K562 (cell line): ENCODE data around the gene CDC42EP3. TPM values are rescaled to one million over a fixed set of nuclear protein-coding genes. Genes with fewer than 3 reads are reported as not detected.

Source experiments
- ATAC-seq: fragments of 200-7000 bp; cut with Tn5 transposase; 3 replicates; pipeline ENCODE4 v1.9.1; 2020; ENCODE audit warnings: moderate library complexity
- BruUV-seq: library from RNA; stranded (reverse); fragments of 400-500 nt; replicated peaks from 2 replicates; lab custom pipeline; 2021; lab: Mats Ljungman, UMichigan
- CTCF ChIA-PET: fragments of 300-600 bp; formaldehyde crosslinking; extraction: SDS; loops from one replicate; lab custom pipeline; 2021; ENCODE audit warnings: low intra/inter-chr PET ratio; lab: Yijun Ruan, JAX
- POLR2A ChIA-PET: fragments of 300-600, 350-650 bp; sonication (Branson Sonifier 250); formaldehyde crosslinking; extraction: SDS; loops from one replicate; lab custom pipeline; 2021; ENCODE audit warnings: antibody characterized with exemption, inconsistent platforms; lab: Yijun Ruan, JAX
- DNase-seq, 4 experiments: peaks; one replicate each; pipeline versions ENCODE4 v3.0.0 to v3.0.0-alpha.2; 2011 to 2018; ENCODE audit warnings: low spot score in 3 of 4, mixed read lengths in 3 of 4; ENCODE audit errors: extremely low read depth in 1 of 4
- FAIRE-seq: peaks from 2 replicates; lab custom pipeline; 2011; peaks lifted over from hg19 to GRCh38; lab: Jason Lieb, UNC
- H2AFZ ChIP-seq: 2 replicates; pipeline ENCODE4 v1.6.0; 2011; ENCODE audit warnings: low read depth, low read length, control low read depth, inconsistent platforms
- H3K27ac ChIP-seq: fragments of 200-600 bp; 3 replicates; pipeline ENCODE4 v1.8.0; 2011; ENCODE audit warnings: low read depth, mild to moderate bottlenecking, control low read depth, inconsistent platforms, low read length, moderate library complexity, mixed read lengths; ENCODE audit errors: extremely low read depth
- H3K27me3 ChIP-seq, 2 experiments: fragments of 300-600 bp in 1 of 2; 2 replicates in 1 of 2; 3 replicates in 1 of 2; pipeline versions ENCODE4 v1.6.0 to v1.8.0; 2011; ENCODE audit warnings: inconsistent platforms in 2 of 2, low read length in 2 of 2, mild to moderate bottlenecking in 1 of 2, mixed read lengths in 1 of 2, moderate library complexity in 1 of 2; ENCODE audit not compliant: control insufficient read depth in 2 of 2, insufficient read depth in 2 of 2
- H3K36me3 ChIP-seq: fragments of 300-600 bp; 3 replicates; pipeline ENCODE4 v1.8.0; 2011; ENCODE audit warnings: mild to moderate bottlenecking, low read length, inconsistent platforms; ENCODE audit not compliant: control insufficient read depth, insufficient read depth
- H3K4me1 ChIP-seq, 2 experiments: fragments of 200-600 bp in 1 of 2; replicated peaks in 1 of 2; 2 replicates in 1 of 2; 3 replicates in 1 of 2; pipeline versions ENCODE4 v1.5.1 to v1.8.0; 2011; ENCODE audit warnings: inconsistent platforms in 2 of 2, low read length in 2 of 2, mild to moderate bottlenecking in 1 of 2, mixed read lengths in 1 of 2, moderate library complexity in 1 of 2; ENCODE audit not compliant: control insufficient read depth in 2 of 2, insufficient read depth in 2 of 2
- H3K4me2 ChIP-seq: 2 replicates; pipeline ENCODE4 v1.6.1; 2011; ENCODE audit warnings: low read length, control low read depth, inconsistent platforms, mixed read lengths; ENCODE audit not compliant: insufficient read depth
- H3K4me3 ChIP-seq: fragments of 200-600 bp; sonication (generic), shearing (Covaris generic); 2 replicates; pipeline ENCODE4 v1.5.1; 2016; ENCODE audit warnings: control low read depth, inconsistent platforms
- H3K79me2 ChIP-seq: fragments of 200-600 bp; 3 replicates; pipeline ENCODE4 v1.8.0; 2011; ENCODE audit warnings: low read length, inconsistent platforms; ENCODE audit not compliant: control insufficient read depth, insufficient read depth
- H3K9ac ChIP-seq, 2 experiments: 2 replicates each; pipeline versions ENCODE4 v1.6.0 to v1.6.1; 2011; ENCODE audit warnings: low read depth in 2 of 2, low read length in 2 of 2, control low read depth in 1 of 2, inconsistent platforms in 1 of 2, mild to moderate bottlenecking in 1 of 2, mixed read lengths in 1 of 2; ENCODE audit not compliant: insufficient read depth in 1 of 2
- H3K9me1 ChIP-seq: one replicate; pipeline ENCODE4 v1.6.0; 2011; ENCODE audit warnings: inconsistent platforms, mild to moderate bottlenecking, low read length, moderate library complexity; ENCODE audit not compliant: control insufficient read depth, insufficient read depth
- H3K9me3 ChIP-seq: replicated peaks from 2 replicates; pipeline ENCODE4 v1.5.1; 2011; ENCODE audit warnings: low read depth, low read length, inconsistent platforms; ENCODE audit not compliant: control insufficient read depth, insufficient read depth
- H4K20me1 ChIP-seq: replicated peaks from 2 replicates; pipeline ENCODE4 v1.6.1; 2011; ENCODE audit warnings: low read length, inconsistent platforms, mixed read lengths; ENCODE audit not compliant: control insufficient read depth, insufficient read depth
- CSDE1 ChIP-seq, 2 experiments: fragments of 450-650 bp; IDR thresholded peaks; 2 replicates each; pipeline ENCODE4 v1.6.1; 2016; ENCODE audit warnings: mild to moderate bottlenecking in 1 of 2
- CTBP1 ChIP-seq: fragments of 450-650 bp; IDR thresholded peaks from 2 replicates; pipeline ENCODE4 v1.6.1; 2016; ENCODE audit warnings: borderline replicate concordance
- CTCF ChIP-seq, 3 experiments: IDR thresholded peaks in 2 of 3; conservative IDR thresholded peaks in 1 of 3; 2 replicates each; pipeline ENCODE4 v1.5.1; 2011 to 2012; ENCODE audit warnings: low read length in 3 of 3, mild to moderate bottlenecking in 3 of 3, control low read depth in 2 of 3, improper control_type of control experiment in 1 of 3, inconsistent platforms in 1 of 3, low read depth in 1 of 3, mixed read lengths in 1 of 3, moderate library complexity in 1 of 3; ENCODE audit not compliant: insufficient read depth in 2 of 3
- MCM7 ChIP-seq, 2 experiments: fragments of 450-650 bp; IDR thresholded peaks; 2 replicates each; pipeline ENCODE4 v1.6.1; 2016 to 2018
- SIRT6 ChIP-seq: IDR thresholded peaks from one replicate; pipeline ENCODE4 v1.6.1; 2012; ENCODE audit warnings: low read depth, mild to moderate bottlenecking, control low read depth, inconsistent platforms, low read length, moderate library complexity
- TEAD1 ChIP-seq, 2 experiments: fragments of 450-650 bp in 1 of 2; sonication (generic) in 1 of 2; formaldehyde crosslinking; IDR thresholded peaks; 2 replicates each; pipeline versions ENCODE4 v1.4.0 to v1.8.0; 2020 to 2022; ENCODE audit warnings: mild to moderate bottlenecking in 2 of 2, missing genetic modification reagents in 1 of 2
- TEAD4 ChIP-seq, 2 experiments: sonication (generic) in 1 of 2; formaldehyde crosslinking in 1 of 2; IDR thresholded peaks; 2 replicates each; pipeline versions ENCODE4 v1.6.1 to v1.8.0; 2012 to 2022; ENCODE audit warnings: borderline replicate concordance in 1 of 2, inconsistent platforms in 1 of 2, low read length in 1 of 2, mild to moderate bottlenecking in 1 of 2, missing genetic modification reagents in 1 of 2
- ZNF239 ChIP-seq: fragments of 250-450 bp; sonication (Bioruptor Pico); IDR thresholded peaks from 2 replicates; pipeline ENCODE4 v1.4.0; 2020; ENCODE audit warnings: mild to moderate bottlenecking
- ZNF589 ChIP-seq: fragments of 200-800 bp; sonication (Bioruptor generic); IDR thresholded peaks from 2 replicates; pipeline ENCODE4 v1.6.1; 2016; ENCODE audit warnings: low read depth, missing genetic modification characterization, missing compliant biosample characterization
- ZNF830 ChIP-seq: fragments of 250-450 bp; sonication (Bioruptor Pico); IDR thresholded peaks from 2 replicates; pipeline ENCODE4 v1.5.0; 2021; ENCODE audit warnings: mild to moderate bottlenecking
- WGBS: fragments of 100-300 bp; shearing (Covaris generic); methylation state at CpG from one replicate; pipeline ENCODE4 v1.1.6; 2016; ENCODE audit warnings: low coverage, mixed read lengths; ENCODE audit not compliant: insufficient coverage; ENCODE audit errors: missing lambda C conversion rate; 5-methylcytosine and 5-hydroxymethylcytosine counted together
- in situ Hi-C: fragments of 300-500 bp; cut with MboI; formaldehyde crosslinking; loops from 4 replicates; pipeline ENCODE4 v1.15.0; 2018; ENCODE audit warnings: inconsistent platforms, mixed read lengths
- intact Hi-C: fragments of 100-400 bp; cut with micrococcal nuclease; formaldehyde crosslinking; loops from 2 replicates; pipeline ENCODE4 v1.14.2; 2022
- polyA plus RNA-seq, 8 experiments: library from polyadenylated mRNA; depleted of rRNA in 4 of 8; stranded (reverse) in 5 of 8; unstranded in 3 of 8; fragments of >200 nt; fragmentation: Nextera tagmentation in 2 of 8; fragmentation: Illumina TruSeq in 1 of 8; extraction: Ambion mirVana in 2 of 8; extraction: Trizol in 1 of 8; gene quantifications; 2 replicates each; pipeline versions ENCODE4 v1.2.1 to v1.2.3, GENCODE V29; 2011 to 2014; ENCODE audit warnings: inconsistent platforms in 1 of 8, missing spikeins in 1 of 8
- total RNA-seq, 7 experiments: library from RNA; depleted of rRNA in 6 of 7; stranded (reverse); fragments of >200 nt in 6 of 7; fragmentation: Illumina TruSeq in 2 of 7; extraction: Trizol in 2 of 7; gene quantifications; 2 replicates each; pipeline versions ENCODE4 v1.2.1 to v1.2.3, GENCODE V29; 2011 to 2021; ENCODE audit warnings: low replicate concordance in 1 of 7
- TF ChIP-seq, protein P1 (sequence below), 2 experiments: fragments of 200-800 bp in 1 of 2; sonication (Bioruptor generic) in 1 of 2; sonication (generic) in 1 of 2; formaldehyde crosslinking in 1 of 2; IDR thresholded peaks in 1 of 2; conservative IDR thresholded peaks in 1 of 2; 2 replicates each; pipeline versions ENCODE4 v1.5.0 to v1.6.1; 2016 to 2020; ENCODE audit warnings: missing compliant biosample characterization in 1 of 2, missing genetic modification characterization in 1 of 2, missing genetic modification reagents in 1 of 2
- TF ChIP-seq, protein P2 (sequence below): fragments of 450-650 bp; formaldehyde crosslinking; IDR thresholded peaks from 2 replicates; pipeline ENCODE4 v1.4.0; 2020; ENCODE audit warnings: mild to moderate bottlenecking, mixed read lengths

Gene CDC42EP3
- total and polyA plus RNA-seq, 9 of the 15 experiments (the other 6 are each of a cell fraction or from before 2014, with no cell fraction given) = 0.72 to 6.4 (median 2.0) TPM

- no peaks in the 10 kb centered on the region for H3K9me3 ChIP-seq
- intact Hi-C loops (no loop called here), in situ Hi-C loops (no loop called here)
- peak in 1 of 4 experiments; percentile 18 for DNase-seq
- no peak overlapping the region for H3K9ac ChIP-seq
- no peak for FAIRE-seq
- peaks cover 0 to 12% of the 10 kb centered on the region in 2 experiments; a peak in 1 of 5 replicates for H3K4me1 ChIP-seq
- ATAC-seq = peak; percentile 63; the same call in 2 of the 3 replicates
- H3K79me2 ChIP-seq = no peaks in the 10 kb centered on the region
- no peak overlapping the region for H3K27ac ChIP-seq
- no peaks in the 10 kb centered on the region for H3K36me3 ChIP-seq
- no TSS peak for BruUV-seq
- no peaks in the 10 kb centered on the region for H3K9me1 ChIP-seq
- CTCF ChIA-PET = no interaction called here
- WGBS = 6% methylated on average over 1 of the region's 1 CpG
- TF ChIP-seq CTBP1 (peak; percentile 8; the same call in 1 of the 2 replicates), TEAD1 (CRISPR knock-in tag; IDR thresholded peaks at IDR 0.05) (peak in 1 of 2 experiments; percentile 59; a peak in 1 of 4 replicates), ZNF239 (CRISPR knock-in tag) (no peak), ZNF589 (CRISPR knock-in tag) (0 out of 2 replicates have a peak, but pooled peaks have one; percentile 23), CSDE1 (IDR thresholded peaks at IDR 0.05) (no peak), TEAD4 (IDR thresholded peaks at IDR 0.05; ENCODE audit: low read length) (peak; percentile 43; the same call in 1 of the 2 replicates), TEAD4 (CRISPR knock-in tag; IDR thresholded peaks at IDR 0.05; ENCODE audit: borderline replicate concordance) (no peak), CTCF (IDR thresholded peaks at IDR 0.05 in 2 of 3, conservative IDR thresholded peaks at IDR 0.05 in 1 of 3; ENCODE audit: insufficient read depth in 2 of 3, low read depth in 1 of 3, low read length in 3 of 3) (no peak; a peak in 1 of 6 replicates), ZNF830 (CRISPR knock-in tag) (0 out of 2 replicates have a peak, but pooled peaks have one; percentile 38), SIRT6 (no peak), MCM7 (IDR thresholded peaks at IDR 0.05) (no peak)
- TF ChIP-seq, protein P1, sequence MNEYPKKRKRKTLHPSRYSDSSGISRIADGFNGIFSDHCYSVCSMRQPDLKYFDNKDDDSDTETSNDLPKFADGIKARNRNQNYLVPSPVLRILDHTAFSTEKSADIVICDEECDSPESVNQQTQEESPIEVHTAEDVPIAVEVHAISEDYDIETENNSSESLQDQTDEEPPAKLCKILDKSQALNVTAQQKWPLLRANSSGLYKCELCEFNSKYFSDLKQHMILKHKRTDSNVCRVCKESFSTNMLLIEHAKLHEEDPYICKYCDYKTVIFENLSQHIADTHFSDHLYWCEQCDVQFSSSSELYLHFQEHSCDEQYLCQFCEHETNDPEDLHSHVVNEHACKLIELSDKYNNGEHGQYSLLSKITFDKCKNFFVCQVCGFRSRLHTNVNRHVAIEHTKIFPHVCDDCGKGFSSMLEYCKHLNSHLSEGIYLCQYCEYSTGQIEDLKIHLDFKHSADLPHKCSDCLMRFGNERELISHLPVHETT (CRISPR knock-in tag; conservative IDR thresholded peaks at IDR 0.05 in 1 of 2, IDR thresholded peaks at IDR 0.05 in 1 of 2) = no peak
- TF ChIP-seq, protein P2, sequence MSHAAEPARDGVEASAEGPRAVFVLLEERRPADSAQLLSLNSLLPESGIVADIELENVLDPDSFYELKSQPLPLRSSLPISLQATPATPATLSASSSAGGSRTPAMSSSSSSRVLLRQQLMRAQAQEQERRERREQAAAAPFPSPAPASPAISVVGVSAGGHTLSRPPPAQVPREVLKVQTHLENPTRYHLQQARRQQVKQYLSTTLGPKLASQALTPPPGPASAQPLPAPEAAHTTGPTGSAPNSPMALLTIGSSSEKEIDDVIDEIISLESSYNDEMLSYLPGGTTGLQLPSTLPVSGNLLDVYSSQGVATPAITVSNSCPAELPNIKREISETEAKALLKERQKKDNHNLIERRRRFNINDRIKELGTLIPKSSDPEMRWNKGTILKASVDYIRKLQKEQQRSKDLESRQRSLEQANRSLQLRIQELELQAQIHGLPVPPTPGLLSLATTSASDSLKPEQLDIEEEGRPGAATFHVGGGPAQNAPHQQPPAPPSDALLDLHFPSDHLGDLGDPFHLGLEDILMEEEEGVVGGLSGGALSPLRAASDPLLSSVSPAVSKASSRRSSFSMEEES = no peak
- POLR2A ChIA-PET = interaction anchor here (0.6 kb wide), 1 partner anchor 59 kb away, joined by 4 read pairs; no protein-coding TSS in a partner anchor
- H3K4me2 ChIP-seq = no peak overlapping the region
- no peak overlapping the region for H2AFZ ChIP-seq
- no peak overlapping the region for H3K4me3 ChIP-seq
- H4K20me1 ChIP-seq = no peaks in the 10 kb centered on the region
- no peaks in the 10 kb centered on the region for H3K27me3 ChIP-seq
Observed at GRCh38 chr2:37711308-37711731, 39.9 kb upstream of the CDC42EP3 start.
